HCT116 (cell line): ENCODE data around the gene CCNE1.

Experiments used
- ZFX ChIP-seq: fragments of 450-650 bp; IDR thresholded peaks from 2 replicates; pipeline ENCODE4 v1.6.1; 2017
- TF ChIP-seq, protein P1 (sequence below), 3 experiments: fragments of 200-600 bp in 1 of 3; sonication (generic) in 1 of 3; IDR thresholded peaks in 2 of 3; conservative IDR thresholded peaks in 1 of 3; 2 replicates each; pipeline ENCODE4 v1.5.1; 2012 to 2017; ENCODE audit warnings: low read depth in 2 of 3, low read length in 2 of 3, antibody characterized with exemption in 1 of 3, borderline replicate concordance in 1 of 3, control low read depth in 1 of 3, mild to moderate bottlenecking in 1 of 3, mixed read lengths in 1 of 3, mixed run types in 1 of 3, moderate library complexity in 1 of 3; ENCODE audit not compliant: insufficient read depth in 1 of 3
- TF ChIP-seq, protein P2 (sequence below): IDR thresholded peaks from 2 replicates; pipeline ENCODE4 v1.6.1; 2012

DNA sequence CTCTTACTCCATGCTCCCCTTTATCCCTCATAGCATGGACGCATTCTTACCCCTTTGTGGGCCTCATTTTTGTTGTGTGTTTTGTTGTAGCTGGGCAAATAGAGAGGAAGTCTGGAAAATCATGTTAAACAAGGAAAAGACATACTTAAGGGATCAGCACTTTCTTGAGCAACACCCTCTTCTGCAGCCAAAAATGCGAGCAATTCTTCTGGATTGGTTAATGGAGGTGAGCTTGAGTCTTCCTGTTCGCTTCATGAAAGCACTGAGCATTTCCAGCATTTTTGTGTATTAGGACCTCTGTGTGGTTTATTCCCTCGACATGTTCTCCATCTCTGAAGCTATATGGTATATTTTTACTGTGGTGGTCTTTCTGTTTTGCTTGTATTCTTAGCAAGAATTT, 5.5 kb downstream of the CCNE1 start:
- TF ChIP-seq ZFX = no peak
- TF ChIP-seq, protein P1, sequence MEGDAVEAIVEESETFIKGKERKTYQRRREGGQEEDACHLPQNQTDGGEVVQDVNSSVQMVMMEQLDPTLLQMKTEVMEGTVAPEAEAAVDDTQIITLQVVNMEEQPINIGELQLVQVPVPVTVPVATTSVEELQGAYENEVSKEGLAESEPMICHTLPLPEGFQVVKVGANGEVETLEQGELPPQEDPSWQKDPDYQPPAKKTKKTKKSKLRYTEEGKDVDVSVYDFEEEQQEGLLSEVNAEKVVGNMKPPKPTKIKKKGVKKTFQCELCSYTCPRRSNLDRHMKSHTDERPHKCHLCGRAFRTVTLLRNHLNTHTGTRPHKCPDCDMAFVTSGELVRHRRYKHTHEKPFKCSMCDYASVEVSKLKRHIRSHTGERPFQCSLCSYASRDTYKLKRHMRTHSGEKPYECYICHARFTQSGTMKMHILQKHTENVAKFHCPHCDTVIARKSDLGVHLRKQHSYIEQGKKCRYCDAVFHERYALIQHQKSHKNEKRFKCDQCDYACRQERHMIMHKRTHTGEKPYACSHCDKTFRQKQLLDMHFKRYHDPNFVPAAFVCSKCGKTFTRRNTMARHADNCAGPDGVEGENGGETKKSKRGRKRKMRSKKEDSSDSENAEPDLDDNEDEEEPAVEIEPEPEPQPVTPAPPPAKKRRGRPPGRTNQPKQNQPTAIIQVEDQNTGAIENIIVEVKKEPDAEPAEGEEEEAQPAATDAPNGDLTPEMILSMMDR (IDR thresholded peaks at IDR 0.05 in 2 of 3, conservative IDR thresholded peaks at IDR 0.05 in 1 of 3; ENCODE audit: borderline replicate concordance in 1 of 3, insufficient read depth in 1 of 3, low read depth in 2 of 3, low read length in 2 of 3) = no peak
- TF ChIP-seq, protein P2, sequence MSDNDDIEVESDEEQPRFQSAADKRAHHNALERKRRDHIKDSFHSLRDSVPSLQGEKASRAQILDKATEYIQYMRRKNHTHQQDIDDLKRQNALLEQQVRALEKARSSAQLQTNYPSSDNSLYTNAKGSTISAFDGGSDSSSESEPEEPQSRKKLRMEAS = no peak
